HUES64 (cell line): Measurements from ENCODE around the gene TTLL10.

Experiments
- H3K27ac ChIP-seq: 2 replicates; pipeline ENCODE4 v1.7.0; 2013; ENCODE audit warnings: low read depth, low read length, inconsistent platforms
- H3K27me3 ChIP-seq: 2 replicates; pipeline ENCODE4 v1.6.1; 2013; ENCODE audit warnings: mild to moderate bottlenecking, low read length; ENCODE audit not compliant: insufficient read depth
- H3K36me3 ChIP-seq: 2 replicates; pipeline ENCODE4 v1.6.1; 2013; ENCODE audit warnings: mild to moderate bottlenecking, low read length; ENCODE audit not compliant: insufficient read depth
- H3K4me1 ChIP-seq: 2 replicates; pipeline ENCODE4 v1.6.1; 2013; ENCODE audit warnings: mild to moderate bottlenecking, low read length, moderate library complexity; ENCODE audit not compliant: insufficient read depth
- H3K4me3 ChIP-seq: 2 replicates; pipeline ENCODE4 v1.5.1; 2013; ENCODE audit warnings: mild to moderate bottlenecking, low read length, moderate library complexity
- H3K9ac ChIP-seq: 2 replicates; pipeline ENCODE4 v1.6.1; 2013; ENCODE audit warnings: mild to moderate bottlenecking, low read depth, low read length
- H3K9me3 ChIP-seq: 2 replicates; pipeline ENCODE4 v1.6.1; 2013; ENCODE audit warnings: low read depth, low read length; ENCODE audit not compliant: insufficient read depth
- WGBS: fragments of 150-250, 120-280 bp; methylation state at CpG from one replicate; pipeline ENCODE4 v1.1.7; 2013; ENCODE audit warnings: missing lambda C conversion rate; 5-methylcytosine and 5-hydroxymethylcytosine counted together

Gene TTLL10

GRCh38 chr1:1204425-1204920 lies 30.8 kb downstream of the TTLL10 start:
- WGBS: 87% methylated on average over 8 of the region's 8 CpGs
- H3K9ac ChIP-seq: no peak overlapping the region
- H3K4me1 ChIP-seq: no peaks in the 10 kb centered on the region; the same call in 1 of the 2 replicates
- H3K27me3 ChIP-seq: peaks cover 42% of the 10 kb centered on the region
- no peak overlapping the region for H3K27ac ChIP-seq
- no peaks in the 10 kb centered on the region for H3K36me3 ChIP-seq
- H3K9me3 ChIP-seq: no peaks in the 10 kb centered on the region
- H3K4me3 ChIP-seq: no peak overlapping the region

- H3K27me3 ChIP-seq: peaks cover 42% of the 10 kb centered on the region
- H3K9ac ChIP-seq: no peak overlapping the region
- H3K4me1 ChIP-seq: no peaks in the 10 kb centered on the region; the same call in 1 of the 2 replicates
- 92% methylated on average over 19 of the region's 19 CpGs for WGBS
- no peak overlapping the region for H3K4me3 ChIP-seq
- H3K27ac ChIP-seq: no peak overlapping the region
- H3K36me3 ChIP-seq: no peaks in the 10 kb centered on the region
- no peaks in the 10 kb centered on the region for H3K9me3 ChIP-seq
These were observed 31.5 kb downstream of the TTLL10 start for GRCh38 chr1:1204998-1205768.

DNA sequence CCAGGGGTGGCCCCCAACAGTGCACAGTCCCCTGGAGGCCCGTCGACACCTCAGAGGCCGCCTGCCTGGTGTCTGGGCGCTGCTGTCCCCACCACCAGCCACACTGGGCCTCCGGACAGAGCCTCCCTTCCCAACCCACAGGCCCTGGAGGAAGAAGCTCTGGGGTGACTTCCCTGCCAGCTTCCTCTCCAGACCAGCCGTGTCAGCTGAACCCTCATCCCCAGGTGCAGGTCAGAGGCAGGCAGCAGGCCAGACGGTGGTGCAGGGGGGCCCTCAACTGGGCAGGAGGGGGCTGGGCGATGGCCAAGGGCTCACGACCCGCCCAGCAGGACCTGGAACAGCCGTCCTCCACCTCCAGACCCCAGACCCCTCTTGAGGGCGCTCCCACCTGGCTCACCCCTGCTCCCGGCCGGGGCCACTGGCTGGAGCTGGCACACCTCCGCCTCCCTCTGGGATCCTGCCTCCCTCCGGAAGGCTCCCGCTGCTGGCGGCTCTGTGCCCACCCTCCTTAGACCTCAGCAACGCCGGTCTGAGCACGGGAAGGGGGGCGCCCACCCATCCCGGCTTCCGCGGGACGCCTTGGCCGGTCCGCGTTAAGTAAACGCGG lies 32.2 kb downstream of the TTLL10 start:
- H3K4me1 ChIP-seq: no peaks in the 10 kb centered on the region; the same call in 1 of the 2 replicates
- H3K4me3 ChIP-seq: peak overlapping the region; percentile 32
- no peaks in the 10 kb centered on the region for H3K36me3 ChIP-seq
- H3K9me3 ChIP-seq: no peaks in the 10 kb centered on the region
- peaks cover 38% of the 10 kb centered on the region for H3K27me3 ChIP-seq
- H3K27ac ChIP-seq: no peak overlapping the region
- no peak overlapping the region for H3K9ac ChIP-seq
- WGBS: 33% methylated on average over 31 of the region's 31 CpGs

- peaks cover 36% of the 10 kb centered on the region for H3K27me3 ChIP-seq
- H3K27ac ChIP-seq: no peak within 1 kb of the TSS
- no peaks in the 10 kb centered on the region for H3K9me3 ChIP-seq
- no peak within 1 kb of the TSS for H3K9ac ChIP-seq
- no peaks in the 10 kb centered on the region; the same call in 1 of the 2 replicates for H3K4me1 ChIP-seq
- H3K4me3 ChIP-seq: peak within 1 kb of the TSS; percentile 32
- WGBS: 11% methylated on average over 49 of the region's 49 CpGs
- H3K36me3 ChIP-seq: no peaks in the 10 kb centered on the region
These were observed 32.8 kb downstream of the TTLL10 start, which contains the start of gene TNFRSF18 for GRCh38 chr1:1206376-1206965. TSS of gene TNFRSF18 (minus strand) at chr1:1206592. CDS start at chr1:1206571, 21 bp downstream.

DNA sequence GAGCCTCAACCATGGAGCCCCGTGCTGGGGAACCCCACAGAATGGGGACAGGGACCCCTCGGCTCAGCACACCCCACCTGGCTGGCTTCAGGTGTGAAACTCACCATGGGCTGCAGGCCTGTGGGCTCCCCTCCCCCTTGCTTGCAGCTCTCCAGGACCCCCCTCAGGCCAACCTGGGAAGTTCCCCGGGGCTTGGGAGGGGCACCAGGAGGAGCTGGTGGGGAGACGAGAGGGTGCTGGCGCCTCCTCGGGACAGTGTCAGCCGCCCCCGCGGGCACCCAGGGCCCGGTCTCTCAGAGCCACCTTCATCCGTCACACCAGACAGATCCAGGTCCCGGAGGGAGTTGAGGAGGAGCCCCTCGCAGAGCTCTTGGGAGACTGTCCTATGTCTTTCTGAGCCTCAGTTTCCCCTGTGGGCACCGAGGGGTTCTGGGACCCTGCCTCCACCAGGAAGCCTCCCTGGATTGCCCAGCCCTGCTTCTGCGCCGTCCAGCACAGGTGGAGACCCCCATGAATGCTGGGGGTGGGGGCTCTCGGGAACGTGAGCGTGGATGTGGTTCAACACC lies 33.4 kb downstream of the TTLL10 start:
- H3K9ac ChIP-seq: no peak overlapping the region
- no peaks in the 10 kb centered on the region for H3K9me3 ChIP-seq
- 76% methylated on average over 19 of the region's 19 CpGs for whole genome bisulfite sequencing
- H3K36me3 ChIP-seq: no peaks in the 10 kb centered on the region
- no peak overlapping the region for H3K27ac ChIP-seq
- H3K4me3 ChIP-seq: peak overlapping the region; percentile 32; the same call in 1 of the 2 replicates
- H3K27me3 ChIP-seq: peaks cover 35% of the 10 kb centered on the region
- H3K4me1 ChIP-seq: no peaks in the 10 kb centered on the region; the same call in 1 of the 2 replicates

DNA sequence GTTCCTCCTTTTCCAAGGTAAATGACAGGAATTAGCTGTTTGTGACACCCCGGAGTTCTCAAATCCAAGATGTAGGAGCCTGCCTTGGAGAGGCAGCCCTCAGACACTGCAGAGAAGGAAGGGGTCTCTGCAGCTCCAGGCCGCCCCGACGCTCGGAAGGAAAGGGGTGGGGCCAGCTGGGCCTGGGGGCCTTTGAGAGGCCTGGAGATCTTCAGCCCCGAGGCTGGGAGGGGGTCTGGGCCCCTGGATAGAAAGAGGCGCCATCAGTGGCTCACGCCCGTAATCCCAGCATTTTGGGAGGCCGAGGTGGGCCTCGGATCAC lies 33.9 kb downstream of the TTLL10 start:
- WGBS: 84% methylated on average over 11 of the region's 11 CpGs
- Histone ChIP-seq H3K4me1 (no peaks in the 10 kb centered on the region; the same call in 1 of the 2 replicates), H3K27ac (no peak overlapping the region), H3K27me3 (peaks cover 35% of the 10 kb centered on the region), H3K4me3 (no peak overlapping the region), H3K9me3 (no peaks in the 10 kb centered on the region), H3K9ac (no peak overlapping the region), H3K36me3 (no peaks in the 10 kb centered on the region)

- 89% methylated on average over 37 of the region's 38 CpGs for WGBS
These were observed 35.2 kb downstream of the TTLL10 start for GRCh38 chr1:1208713-1209433.

GRCh38 chr1:1210726-1211540 lies 37.3 kb downstream of the TTLL10 start:
- WGBS: 93% methylated on average over 30 of the region's 31 CpGs

More at GRCh38 chr1:1208713-1209433, 35.2 kb downstream of the TTLL10 start:
- Histone ChIP-seq H3K4me3 (no peak overlapping the region), H3K27ac (no peak overlapping the region), H3K27me3 (peaks cover 28% of the 10 kb centered on the region), H3K9me3 (no peaks in the 10 kb centered on the region), H3K36me3 (no peaks in the 10 kb centered on the region), H3K9ac (no peak overlapping the region), H3K4me1 (no peaks in the 10 kb centered on the region; the same call in 1 of the 2 replicates)

GRCh38 chr1:1211541-1212441 lies 38.1 kb downstream of the TTLL10 start:
- Histone ChIP-seq H3K4me3 (no peak overlapping the region), H3K27me3 (peaks cover 9% of the 10 kb centered on the region), H3K27ac (no peak overlapping the region), H3K36me3 (peaks cover 5% of the 10 kb centered on the region; the same call in 1 of the 2 replicates), H3K9ac (no peak overlapping the region), H3K4me1 (no peaks in the 10 kb centered on the region; the same call in 1 of the 2 replicates), H3K9me3 (no peaks in the 10 kb centered on the region)
- 93% methylated on average over 28 of the region's 28 CpGs for WGBS

More at GRCh38 chr1:1210726-1211540, 37.3 kb downstream of the TTLL10 start:
- H3K27ac ChIP-seq: no peak overlapping the region
- H3K27me3 ChIP-seq: peaks cover 17% of the 10 kb centered on the region
- no peaks in the 10 kb centered on the region for H3K36me3 ChIP-seq
- H3K9ac ChIP-seq: no peak overlapping the region
- H3K4me3 ChIP-seq: no peak overlapping the region
- no peaks in the 10 kb centered on the region; the same call in 1 of the 2 replicates for H3K4me1 ChIP-seq
- no peaks in the 10 kb centered on the region for H3K9me3 ChIP-seq
